Osteoblast (primary cell): ENCODE data around the gene SMIM14. TPM values are rescaled to one million over a fixed set of nuclear protein-coding genes. Genes with fewer than 3 reads are reported as not detected.
"Not testable (repeated sequence)": the region's sequence is repeated elsewhere in the genome, so short reads cannot be mapped to it uniquely, and the experiment has no call there.

Experiments
- DNase-seq: peaks from one replicate; pipeline ENCODE4 v3.0.0; 2011; ENCODE audit warnings: low spot score, mixed read lengths; ENCODE audit not compliant: insufficient read length; ENCODE audit errors: missing footprints
- H2AFZ ChIP-seq: 2 replicates; pipeline ENCODE4 v1.6.0; 2011; ENCODE audit warnings: mild to moderate bottlenecking, low read length
- H3K27ac ChIP-seq: 2 replicates; pipeline ENCODE4 v1.5.1; 2011; ENCODE audit warnings: mild to moderate bottlenecking, low read depth, low read length, moderate library complexity
- H3K27me3 ChIP-seq: 2 replicates; pipeline ENCODE4 v1.6.0; 2012; ENCODE audit warnings: mild to moderate bottlenecking, control low read depth, inconsistent platforms, low read length, moderate library complexity; ENCODE audit not compliant: insufficient read depth
- H3K36me3 ChIP-seq: 2 replicates; pipeline ENCODE4 v1.5.1; 2011; ENCODE audit warnings: mild to moderate bottlenecking, low read length, control low read depth, moderate library complexity; ENCODE audit not compliant: insufficient read depth
- H3K4me1 ChIP-seq: 2 replicates; pipeline ENCODE4 v1.5.1; 2011; ENCODE audit warnings: mild to moderate bottlenecking, low read length, control low read depth, moderate library complexity; ENCODE audit not compliant: insufficient read depth
- H3K4me2 ChIP-seq: 2 replicates; pipeline ENCODE4 v1.6.0; 2011; ENCODE audit warnings: mild to moderate bottlenecking, low read length; ENCODE audit not compliant: insufficient read depth
- H3K4me3 ChIP-seq: fragments of 200-600 bp; sonication (generic); 3 replicates; pipeline ENCODE4 v1.5.1; 2012; ENCODE audit warnings: mild to moderate bottlenecking, low read length, inconsistent platforms; ENCODE audit not compliant: insufficient read depth
- H3K79me2 ChIP-seq: 2 replicates; pipeline ENCODE4 v1.6.0; 2012; ENCODE audit warnings: mild to moderate bottlenecking, low read length, control low read depth, inconsistent platforms; ENCODE audit not compliant: insufficient read depth
- H3K9me3 ChIP-seq: 2 replicates; pipeline ENCODE4 v1.5.1; 2011; ENCODE audit warnings: low read depth, low read length, control low read depth
- H4K20me1 ChIP-seq: 2 replicates; pipeline ENCODE4 v1.6.0; 2012; ENCODE audit warnings: mild to moderate bottlenecking, low read length, control low read depth; ENCODE audit not compliant: insufficient read depth
- CTCF ChIP-seq: IDR thresholded peaks from 2 replicates; pipeline ENCODE4 v1.5.1; 2011; ENCODE audit warnings: mild to moderate bottlenecking, low read depth, low read length, moderate library complexity; ENCODE audit errors: extremely low read depth
- total RNA-seq: library from RNA; depleted of rRNA; stranded (reverse); fragments of >200 nt; gene quantifications from 2 replicates; pipeline ENCODE4 v1.2.3, GENCODE V29; 2012

Gene SMIM14
- total RNA-seq, 1 donor, result 61.5 TPM

GRCh38 chr4:39514888-39515401 is 123.7 kb downstream of the SMIM14 start:
- H2AFZ ChIP-seq, result no peak overlapping the region
- H3K4me2 ChIP-seq, result peak overlapping the region; percentile 30
- H3K79me2 ChIP-seq, result peaks cover 83% of the 10 kb centered on the region
- DNase-seq, result peak; percentile 43
- H3K4me1 ChIP-seq, result peaks cover 14% of the 10 kb centered on the region
- H3K9me3 ChIP-seq, result no peaks in the 10 kb centered on the region
- H4K20me1 ChIP-seq, result peaks cover 9% of the 10 kb centered on the region
- TF ChIP-seq CTCF, result no peak
- no peak overlapping the region for H3K4me3 ChIP-seq
- H3K27ac ChIP-seq, result peak overlapping the region; percentile 87
- peaks cover 89% of the 10 kb centered on the region for H3K36me3 ChIP-seq
- H3K27me3 ChIP-seq, result no peaks in the 10 kb centered on the region

GRCh38 chr4:39514266-39514665 is 124.4 kb downstream of the SMIM14 start:
- H3K4me2 ChIP-seq, H2AFZ ChIP-seq, H3K9me3 ChIP-seq, H3K27me3 ChIP-seq, H4K20me1 ChIP-seq, DNase-seq, H3K4me3 ChIP-seq: not testable (repeated sequence)
- peaks cover 82% of the 10 kb centered on the region for H3K79me2 ChIP-seq
- peaks cover 14% of the 10 kb centered on the region for H3K4me1 ChIP-seq
- H3K36me3 ChIP-seq, result peaks cover 87% of the 10 kb centered on the region
- H3K27ac ChIP-seq, result peak overlapping the region; percentile 87

GRCh38 chr4:39510348-39510929 is 128.2 kb downstream of the SMIM14 start:
- Histone ChIP-seq H3K9me3 (no peaks in the 10 kb centered on the region), H3K27me3 (no peaks in the 10 kb centered on the region), H4K20me1 (no peaks in the 10 kb centered on the region), H3K36me3 (peaks cover 92% of the 10 kb centered on the region), H3K27ac (peak overlapping the region; percentile 0), H3K4me3 (no peak overlapping the region), H3K4me2 (no peak overlapping the region), H3K4me1 (peaks cover 8% of the 10 kb centered on the region), H2AFZ (no peak overlapping the region), H3K79me2 (peaks cover 54% of the 10 kb centered on the region)
- DNase-seq, result no peak
- no peak for TF ChIP-seq CTCF

- no peak for DNase-seq
- peak overlapping the region; percentile 46 for H3K27ac ChIP-seq
- H2AFZ ChIP-seq, result no peak overlapping the region
- H3K9me3 ChIP-seq, result no peaks in the 10 kb centered on the region
- H3K4me1 ChIP-seq, result peaks cover 24% of the 10 kb centered on the region
- no peaks in the 10 kb centered on the region for H3K27me3 ChIP-seq
- no peak overlapping the region for H3K4me3 ChIP-seq
- H3K79me2 ChIP-seq, result peaks cover 17% of the 10 kb centered on the region
- H3K36me3 ChIP-seq, result peaks cover 81% of the 10 kb centered on the region
- no peak for TF ChIP-seq CTCF
- no peaks in the 10 kb centered on the region for H4K20me1 ChIP-seq
- H3K4me2 ChIP-seq, result no peak overlapping the region
Observed at GRCh38 chr4:39505581-39505980, 133.1 kb downstream of the SMIM14 start.
